ENCODE results near the gene MYH15.

- no peak for TF ChIP-seq SIN3A (IDR thresholded peaks at IDR 0.05; ENCODE audit: borderline replicate concordance, insufficient read depth, low read depth, low read length)
- TF ChIP-seq CTCF (IDR thresholded peaks at IDR 0.05): no peak
- TF ChIP-seq REST (IDR thresholded peaks at IDR 0.05; ENCODE audit: insufficient read depth in 1 of 2, low read depth in 2 of 2, low read length in 1 of 2): no peak
- no peak for TF ChIP-seq POLR2AphosphoS5 (IDR thresholded peaks at IDR 0.05; ENCODE audit: low read depth, low read length)
- no peak for TF ChIP-seq TCF7L2 (IDR thresholded peaks at IDR 0.05; ENCODE audit: low read depth, low read length)
Measured at GRCh38 chr3:108387063-108387462, 123.3 kb downstream of the MYH15 start.
